ENCODE measurements around the gene BTG2. TPM values are rescaled to one million over a fixed set of nuclear protein-coding genes. Genes with fewer than 3 reads are reported as not detected.

Gene BTG2
- total and polyA plus RNA-seq, 2 experiments from 2014 or later: 6.3 to 9.1 TPM

DNA sequence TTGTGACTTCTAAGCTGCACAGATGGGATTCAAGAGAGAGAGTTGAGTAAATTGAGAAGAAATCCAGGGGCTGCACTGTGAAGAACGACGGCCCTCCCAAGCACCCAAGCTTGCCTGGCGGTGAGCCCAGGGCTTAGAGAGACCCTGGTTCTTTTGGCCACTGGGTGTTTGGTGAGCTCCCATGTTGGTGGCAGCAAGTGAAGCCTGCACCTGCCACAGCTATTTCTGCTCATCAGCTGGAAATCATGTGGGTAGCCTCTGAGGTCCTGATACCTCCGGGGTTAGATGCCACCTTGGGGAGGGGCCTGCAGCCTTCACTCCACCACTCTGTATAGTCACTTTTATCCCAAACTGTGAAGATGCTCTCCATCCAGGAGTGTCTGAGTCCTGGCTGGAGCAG is 6.2 kb upstream of the BTG2 start:
- no peaks in the 10 kb centered on the region for H3K79me2 ChIP-seq (replicated peaks; ENCODE audit: insufficient read depth)
- no peaks in the 10 kb centered on the region for H3K36me3 Mint-ChIP-seq (ENCODE audit: low read depth)
- H3K9me2 ChIP-seq (ENCODE audit: insufficient read depth): no peaks in the 10 kb centered on the region
- peaks cover 5% of the 10 kb centered on the region; the same call in 1 of the 2 replicates for H3K4me1 ChIP-seq (ENCODE audit: insufficient read depth)
- no peak overlapping the region for H3K27ac ChIP-seq (ENCODE audit: low read depth)
- H3K9me3 Mint-ChIP-seq: no peaks in the 10 kb centered on the region
- peaks cover 12% of the 10 kb centered on the region for H3K4me1 Mint-ChIP-seq
- ATAC-seq (no peak), DNase-seq (ENCODE audit: low spot score) (no peak)
- H3F3A ChIP-seq (replicated peaks; ENCODE audit: low read depth): no peaks in the 10 kb centered on the region
- H3K4me3 Mint-ChIP-seq: no peak overlapping the region
- H2AFZ ChIP-seq: no peak overlapping the region
- H3K27me3 ChIP-seq (ENCODE audit: insufficient read depth): peaks cover 59% of the 10 kb centered on the region
- peaks cover 25% of the 10 kb centered on the region for H3K27me3 Mint-ChIP-seq (ENCODE audit: insufficient read depth, low read depth, poor library complexity)
- H3K4me2 ChIP-seq: no peak overlapping the region
- TF ChIP-seq ZNF462 (CRISPR knock-in tag; IDR thresholded peaks at IDR 0.05): no peak
- TF ChIP-seq REST (IDR thresholded peaks at IDR 0.05; ENCODE audit: unreplicated experiment): no peak
- no peak for TF ChIP-seq CREB1 (CRISPR knock-in tag; IDR thresholded peaks at IDR 0.05; ENCODE audit: low read depth)
- no peak for TF ChIP-seq JUNB (IDR thresholded peaks at IDR 0.05; ENCODE audit: unreplicated experiment)
- TF ChIP-seq ZNF331 (CRISPR knock-in tag; IDR thresholded peaks at IDR 0.05; ENCODE audit: low read depth): no peak
- TF ChIP-seq, protein P1, sequence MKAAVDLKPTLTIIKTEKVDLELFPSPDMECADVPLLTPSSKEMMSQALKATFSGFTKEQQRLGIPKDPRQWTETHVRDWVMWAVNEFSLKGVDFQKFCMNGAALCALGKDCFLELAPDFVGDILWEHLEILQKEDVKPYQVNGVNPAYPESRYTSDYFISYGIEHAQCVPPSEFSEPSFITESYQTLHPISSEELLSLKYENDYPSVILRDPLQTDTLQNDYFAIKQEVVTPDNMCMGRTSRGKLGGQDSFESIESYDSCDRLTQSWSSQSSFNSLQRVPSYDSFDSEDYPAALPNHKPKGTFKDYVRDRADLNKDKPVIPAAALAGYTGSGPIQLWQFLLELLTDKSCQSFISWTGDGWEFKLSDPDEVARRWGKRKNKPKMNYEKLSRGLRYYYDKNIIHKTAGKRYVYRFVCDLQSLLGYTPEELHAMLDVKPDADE (IDR thresholded peaks at IDR 0.05): no peak
- TF ChIP-seq ZNF114 (CRISPR knock-in tag; IDR thresholded peaks at IDR 0.05): no peak
- no peak for TF ChIP-seq CTCF (conservative IDR thresholded peaks at IDR 0.05; ENCODE audit: low read depth in 2 of 2)
- no peak for TF ChIP-seq POLR2AphosphoS5 (IDR thresholded peaks at IDR 0.05; ENCODE audit: low read depth)
- TF ChIP-seq EZH2 (IDR thresholded peaks at IDR 0.05; ENCODE audit: low read depth, unreplicated experiment): no peak
- no peak for TF ChIP-seq STAT1 (IDR thresholded peaks at IDR 0.05; ENCODE audit: unreplicated experiment)
- no peak for TF ChIP-seq EZH2phosphoT487 (IDR thresholded peaks at IDR 0.05; ENCODE audit: unreplicated experiment)
- no peak for TF ChIP-seq NANOG (IDR thresholded peaks at IDR 0.05; ENCODE audit: borderline replicate concordance)
- H3K36me3 ChIP-seq (ENCODE audit: insufficient read depth): no peaks in the 10 kb centered on the region
- H3K27ac Mint-ChIP-seq: no peak overlapping the region
- no peaks in the 10 kb centered on the region; the same call in 1 of the 2 replicates for H4K20me1 ChIP-seq (replicated peaks; ENCODE audit: insufficient read depth)
- no peak overlapping the region for H3K4me3 ChIP-seq
